Stomach smooth muscle (tissue), 2 donors: ENCODE results near the gene XRN2.

ENCODE experiments used
- H3K27ac ChIP-seq: one replicate; pipeline ENCODE4 v1.7.0; 2013; ENCODE audit warnings: mild to moderate bottlenecking, low read length, inconsistent platforms
- H3K27me3 ChIP-seq, 2 donors: one replicate each; pipeline ENCODE4 v1.7.0; 2013; ENCODE audit warnings: low read length in 2 of 2; ENCODE audit not compliant: insufficient read depth in 2 of 2, control insufficient read depth in 1 of 2
- H3K36me3 ChIP-seq, 2 donors: one replicate each; pipeline ENCODE4 v1.7.0; 2013; ENCODE audit warnings: low read length in 2 of 2; ENCODE audit not compliant: control insufficient read depth in 2 of 2, insufficient read depth in 2 of 2
- H3K4me1 ChIP-seq: one replicate; pipeline ENCODE4 v1.7.0; 2013; ENCODE audit warnings: low read length; ENCODE audit not compliant: control insufficient read depth, insufficient read depth
- H3K4me3 ChIP-seq, 2 donors: one replicate each; pipeline ENCODE4 v1.7.0; 2013; ENCODE audit warnings: low read length in 2 of 2
- H3K9ac ChIP-seq, 2 donors: one replicate each; pipeline ENCODE4 v1.7.0; 2013; ENCODE audit warnings: low read length in 2 of 2, mild to moderate bottlenecking in 1 of 2
- H3K9me3 ChIP-seq, 2 donors: one replicate each; pipeline ENCODE4 v1.7.0; 2013; ENCODE audit warnings: low read length in 2 of 2; ENCODE audit not compliant: control insufficient read depth in 2 of 2
- donor health status: healthy.
- donor health status: Pancreatic carcinoma.

Gene XRN2

GRCh38 chr20:21323640-21324039 lies 20.5 kb downstream of the XRN2 start:
- no peak overlapping the region for H3K9ac ChIP-seq
- H3K27me3 ChIP-seq, result no peaks in the 10 kb centered on the region
- H3K4me3 ChIP-seq, result no peak overlapping the region
- H3K4me1 ChIP-seq, result no peaks in the 10 kb centered on the region
- no peaks in the 10 kb centered on the region for H3K9me3 ChIP-seq
- H3K36me3 ChIP-seq, result no peaks in the 10 kb centered on the region
- no peak overlapping the region for H3K27ac ChIP-seq

- no peak overlapping the region for H3K4me3 ChIP-seq
- no peaks in the 10 kb centered on the region for H3K4me1 ChIP-seq
- no peaks in the 10 kb centered on the region for H3K9me3 ChIP-seq
- no peaks in the 10 kb centered on the region for H3K27me3 ChIP-seq
- H3K9ac ChIP-seq, result no peak overlapping the region
- H3K27ac ChIP-seq, result no peak overlapping the region
- H3K36me3 ChIP-seq, result no peaks in the 10 kb centered on the region
Observed at GRCh38 chr20:21324126-21324525, 21.0 kb downstream of the XRN2 start.

- Histone ChIP-seq H3K4me3 (no peak overlapping the region), H3K36me3 (no peaks in the 10 kb centered on the region), H3K27ac (no peak overlapping the region), H3K9ac (no peak overlapping the region), H3K9me3 (no peaks in the 10 kb centered on the region), H3K27me3 (no peaks in the 10 kb centered on the region), H3K4me1 (no peaks in the 10 kb centered on the region)
Observed at GRCh38 chr20:21325296-21325695, 22.2 kb downstream of the XRN2 start.

GRCh38 chr20:21326700-21327099 lies 23.6 kb downstream of the XRN2 start:
- no peak overlapping the region for H3K4me3 ChIP-seq
- H3K27ac ChIP-seq, result no peak overlapping the region
- H3K27me3 ChIP-seq, result no peaks in the 10 kb centered on the region
- no peaks in the 10 kb centered on the region for H3K9me3 ChIP-seq
- no peak overlapping the region for H3K9ac ChIP-seq
- peaks cover 0 to 3% of the 10 kb centered on the region in 2 donors for H3K36me3 ChIP-seq
- H3K4me1 ChIP-seq, result no peaks in the 10 kb centered on the region

- Histone ChIP-seq H3K9ac (no peak overlapping the region), H3K36me3 (peaks cover 31 to 54% of the 10 kb centered on the region in 2 donors)
Observed at GRCh38 chr20:21336455-21337151, 33.5 kb downstream of the XRN2 start.

GRCh38 chr20:21338291-21338690 lies 35.2 kb downstream of the XRN2 start:
- Histone ChIP-seq H3K27ac (no peak overlapping the region), H3K36me3 (peaks cover 29 to 46% of the 10 kb centered on the region in 2 donors), H3K4me1 (no peaks in the 10 kb centered on the region), H3K9ac (no peak overlapping the region), H3K9me3 (no peaks in the 10 kb centered on the region), H3K27me3 (no peaks in the 10 kb centered on the region), H3K4me3 (no peak overlapping the region)

More at GRCh38 chr20:21336455-21337151, 33.5 kb downstream of the XRN2 start:
- H3K27me3 ChIP-seq, result no peaks in the 10 kb centered on the region
- H3K9me3 ChIP-seq, result no peaks in the 10 kb centered on the region
- H3K27ac ChIP-seq, result no peak overlapping the region
- no peak overlapping the region for H3K4me3 ChIP-seq
- H3K4me1 ChIP-seq, result no peaks in the 10 kb centered on the region

GRCh38 chr20:21339499-21339898 lies 36.4 kb downstream of the XRN2 start:
- no peak overlapping the region for H3K9ac ChIP-seq
- H3K36me3 ChIP-seq, result peaks cover 31 to 45% of the 10 kb centered on the region in 2 donors
- no peak overlapping the region for H3K27ac ChIP-seq
- no peaks in the 10 kb centered on the region for H3K4me1 ChIP-seq
- no peaks in the 10 kb centered on the region for H3K27me3 ChIP-seq
- H3K9me3 ChIP-seq, result no peaks in the 10 kb centered on the region
- H3K4me3 ChIP-seq, result no peak overlapping the region

GRCh38 chr20:21340991-21341697 lies 38.0 kb downstream of the XRN2 start:
- Histone ChIP-seq H3K4me1 (no peaks in the 10 kb centered on the region), H3K9ac (no peak overlapping the region), H3K4me3 (no peak overlapping the region), H3K36me3 (peaks cover 31 to 41% of the 10 kb centered on the region in 2 donors), H3K9me3 (no peaks in the 10 kb centered on the region), H3K27me3 (no peaks in the 10 kb centered on the region), H3K27ac (no peak overlapping the region)

GRCh38 chr20:21342656-21343345 lies 39.7 kb downstream of the XRN2 start:
- Histone ChIP-seq H3K4me3 (no peak overlapping the region), H3K9me3 (no peaks in the 10 kb centered on the region), H3K9ac (no peak overlapping the region), H3K27me3 (no peaks in the 10 kb centered on the region), H3K27ac (no peak overlapping the region), H3K4me1 (no peaks in the 10 kb centered on the region), H3K36me3 (peaks cover 24 to 43% of the 10 kb centered on the region in 2 donors)

- no peaks in the 10 kb centered on the region for H3K4me1 ChIP-seq
- H3K36me3 ChIP-seq, result peaks cover 25 to 46% of the 10 kb centered on the region in 2 donors
- no peaks in the 10 kb centered on the region for H3K9me3 ChIP-seq
- H3K9ac ChIP-seq, result no peak overlapping the region
- no peak overlapping the region for H3K27ac ChIP-seq
- no peak overlapping the region for H3K4me3 ChIP-seq
- no peaks in the 10 kb centered on the region for H3K27me3 ChIP-seq
Observed at GRCh38 chr20:21344206-21344900, 41.2 kb downstream of the XRN2 start.
